A549 (cell line): ENCODE data around the gene HOXA10.

ENCODE experiments used
- CEBPB ChIP-seq, 2 experiments: fragments of >200 bp in 1 of 2; sonication (Bioruptor Twin) in 1 of 2; formaldehyde crosslinking in 1 of 2; IDR thresholded peaks; 2 replicates each; pipeline ENCODE4 v1.6.1; 2012 to 2016
- EP300 ChIP-seq, 2 experiments: fragments of >200 bp; sonication (Bioruptor Twin); formaldehyde crosslinking; IDR thresholded peaks; 2 replicates in 1 of 2; 3 replicates in 1 of 2; pipeline ENCODE4 v1.6.1; 2016 to 2017
- ESRRA ChIP-seq: fragments of 150-350 bp; IDR thresholded peaks from 2 replicates; pipeline ENCODE4 v1.6.1; 2014; ENCODE audit warnings: mild to moderate bottlenecking, low read length, borderline replicate concordance
- FOSL2 ChIP-seq, 2 experiments: fragments of 450-650 bp in 1 of 2; fragments of >200 bp in 1 of 2; sonication (Bioruptor Twin) in 1 of 2; formaldehyde crosslinking; IDR thresholded peaks; 2 replicates each; pipeline versions ENCODE4 v1.5.0 to v1.6.1; 2016 to 2020; ENCODE audit warnings: mild to moderate bottlenecking in 1 of 2, moderate library complexity in 1 of 2
- MAFK ChIP-seq: fragments of 450-650 bp; IDR thresholded peaks from 2 replicates; pipeline ENCODE4 v1.6.1; 2014; ENCODE audit not compliant: partially characterized antibody
- POLR2A ChIP-seq: IDR thresholded peaks from 2 replicates; pipeline ENCODE4 v1.6.1; 2012; ENCODE audit warnings: mild to moderate bottlenecking, low read length
- RAD21 ChIP-seq, 2 experiments: fragments of >200 bp in 1 of 2; sonication (Bioruptor Twin) in 1 of 2; formaldehyde crosslinking in 1 of 2; IDR thresholded peaks in 1 of 2; conservative IDR thresholded peaks in 1 of 2; 2 replicates in 1 of 2; 3 replicates in 1 of 2; pipeline ENCODE4 v1.6.1; 2012 to 2018; ENCODE audit warnings: inconsistent platforms in 1 of 2
- RCOR1 ChIP-seq: fragments of 150-350 bp; IDR thresholded peaks from 2 replicates; pipeline ENCODE4 v1.6.1; 2014; ENCODE audit warnings: antibody characterized with exemption, low read length, low read depth
- RFX5 ChIP-seq: fragments of 450-650 bp; IDR thresholded peaks from 2 replicates; pipeline ENCODE4 v1.7.1; 2014; ENCODE audit warnings: antibody characterized with exemption, mild to moderate bottlenecking, moderate library complexity
- TF ChIP-seq, protein P1 (sequence below): fragments of >200 bp; sonication (Bioruptor Twin); formaldehyde crosslinking; IDR thresholded peaks from 3 replicates; pipeline ENCODE4 v1.5.1; 2016

DNA sequence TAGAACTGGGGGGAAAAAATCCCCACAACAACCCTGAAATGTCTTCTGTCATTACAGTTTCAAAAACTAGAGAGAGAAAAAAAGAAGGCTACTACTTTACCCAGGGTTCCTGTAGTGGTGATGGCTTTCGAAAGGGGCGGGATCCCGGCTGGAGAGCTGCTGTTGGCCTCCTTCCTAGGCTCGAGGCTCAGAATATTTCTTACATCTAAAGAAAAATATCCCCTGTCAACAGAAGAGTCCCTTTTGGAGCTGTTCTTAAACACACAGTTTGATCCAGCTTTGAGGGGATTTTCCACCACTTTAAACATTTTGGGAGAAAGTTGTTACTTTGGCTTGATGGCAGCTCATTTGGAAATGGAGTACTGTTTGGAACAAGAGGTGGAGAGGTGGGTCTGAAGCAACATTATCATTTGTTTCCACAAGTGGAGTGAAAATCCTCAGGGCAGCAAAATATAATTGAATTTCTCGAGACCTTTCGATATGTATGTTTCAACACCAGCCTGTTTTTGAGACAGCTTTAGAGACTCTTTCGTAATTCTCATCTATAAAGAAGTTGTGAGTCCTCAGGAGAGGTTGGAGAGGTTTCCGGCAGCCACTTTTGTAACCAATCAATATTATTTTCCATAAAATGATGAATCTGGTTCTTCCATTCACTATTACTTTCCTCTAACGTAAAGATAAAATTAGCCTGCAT lies 20.7 kb upstream of the HOXA10 start:
- TF ChIP-seq MAFK (no peak), RFX5 (no peak), RCOR1 (no peak), CEBPB (IDR thresholded peaks at IDR 0.05) (no peak), FOSL2 (IDR thresholded peaks at IDR 0.05) (no peak), FOSL2 (CRISPR knock-in tag; IDR thresholded peaks at IDR 0.05) (no peak), RAD21 (conservative IDR thresholded peaks at IDR 0.05 in 1 of 2, IDR thresholded peaks at IDR 0.05 in 1 of 2) (no peak), EP300 (IDR thresholded peaks at IDR 0.05) (no peak), ESRRA (no peak), POLR2A (no peak)
- TF ChIP-seq, protein P1, sequence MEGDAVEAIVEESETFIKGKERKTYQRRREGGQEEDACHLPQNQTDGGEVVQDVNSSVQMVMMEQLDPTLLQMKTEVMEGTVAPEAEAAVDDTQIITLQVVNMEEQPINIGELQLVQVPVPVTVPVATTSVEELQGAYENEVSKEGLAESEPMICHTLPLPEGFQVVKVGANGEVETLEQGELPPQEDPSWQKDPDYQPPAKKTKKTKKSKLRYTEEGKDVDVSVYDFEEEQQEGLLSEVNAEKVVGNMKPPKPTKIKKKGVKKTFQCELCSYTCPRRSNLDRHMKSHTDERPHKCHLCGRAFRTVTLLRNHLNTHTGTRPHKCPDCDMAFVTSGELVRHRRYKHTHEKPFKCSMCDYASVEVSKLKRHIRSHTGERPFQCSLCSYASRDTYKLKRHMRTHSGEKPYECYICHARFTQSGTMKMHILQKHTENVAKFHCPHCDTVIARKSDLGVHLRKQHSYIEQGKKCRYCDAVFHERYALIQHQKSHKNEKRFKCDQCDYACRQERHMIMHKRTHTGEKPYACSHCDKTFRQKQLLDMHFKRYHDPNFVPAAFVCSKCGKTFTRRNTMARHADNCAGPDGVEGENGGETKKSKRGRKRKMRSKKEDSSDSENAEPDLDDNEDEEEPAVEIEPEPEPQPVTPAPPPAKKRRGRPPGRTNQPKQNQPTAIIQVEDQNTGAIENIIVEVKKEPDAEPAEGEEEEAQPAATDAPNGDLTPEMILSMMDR = no peak
